ENCODE data around the gene PTPN6. TPM values are rescaled to one million over a fixed set of nuclear protein-coding genes. Genes with fewer than 3 reads are reported as not detected.
A peak's percentile ranks its signal among the peaks of the same experiment; 100 is the strongest.

Gene PTPN6
- total RNA-seq, 8 experiments from 2014 or later: 0.22 to 2.4 (median 0.88) TPM

- Histone ChIP-seq H3K4me1 (replicated peaks in 1 of 2) (peaks cover 46 to 52% of the 10 kb centered on the region in 2 donors), H3K27ac (peak within 1 kb of the TSS; percentile 94 to 95), H3K4me3 (peak within 1 kb of the TSS; percentile 66 to 98 (median 86))
- in situ Hi-C loops (cut with MboI; ENCODE audit: low pct_unique_long_range_greater_than_20kb in 2 of 9, low sequenced_read_pairs in 9 of 9, unreplicated experiment in 9 of 9): loop anchor here in 2 of 9 experiments (25.0 kb wide), 1 partner anchor 185 kb away; the partner anchor contains the start of gene C1RL (in 2 of the 2)
- peak; percentile 46 to 74 (median 60) for ATAC-seq (replicated peaks in 6 of 8)
- 0 to 8% methylated on average over 2 to 3 of the region's 66 CpGs; no CpG with 5 or more reads in 8 of the 10 experiments for WGBS, 10 experiments
Observed at GRCh38 chr12:6927379-6928021, 23.7 kb upstream of the PTPN6 start, which contains the start of gene ATN1. Gene ATN1, plus strand, starts transcription at chr12:6927959. Its CDS starts 6,043 bp downstream, at chr12:6934002.

GRCh38 chr12:6928022-6928702 lies 23.0 kb upstream of the PTPN6 start:
- peak in 6 of 8 experiments; percentile 2 to 20 (median 8) for ATAC-seq (replicated peaks in 6 of 8)
- peaks cover 40 to 48% of the 10 kb centered on the region in 2 donors for H3K4me1 ChIP-seq (replicated peaks in 1 of 2)
- peak overlapping the region; percentile 66 to 98 (median 86) for H3K4me3 ChIP-seq
- peak overlapping the region; percentile 94 to 95 for H3K27ac ChIP-seq
- in situ Hi-C loops (cut with MboI; ENCODE audit: low pct_unique_long_range_greater_than_20kb in 2 of 9, low sequenced_read_pairs in 9 of 9, unreplicated experiment in 9 of 9): loop anchor here in 2 of 9 experiments (25.0 kb wide), 1 partner anchor 184 kb away; the partner anchor contains the start of gene C1RL (in 2 of the 2)
- no CpG with 5 or more reads among the region's 79 CpGs for WGBS, 10 experiments

GRCh38 chr12:6928703-6929407 lies 22.3 kb upstream of the PTPN6 start:
- H3K27ac ChIP-seq: peak overlapping the region; percentile 94 to 95
- H3K4me1 ChIP-seq (replicated peaks in 1 of 2): peaks cover 35 to 46% of the 10 kb centered on the region in 2 donors

GRCh38 chr12:6929466-6930452 lies 21.4 kb upstream of the PTPN6 start:
- H3K27ac ChIP-seq: peak overlapping the region in 1 of 2 donors; percentile 95
- peaks cover 29 to 42% of the 10 kb centered on the region in 2 donors for H3K4me1 ChIP-seq (replicated peaks in 1 of 2)
- 38 to 89% (median 58%) methylated on average over 1 to 5 of the region's 7 CpGs for WGBS, 10 experiments
- in situ Hi-C loops (cut with MboI; ENCODE audit: low pct_unique_long_range_greater_than_20kb in 2 of 9, low sequenced_read_pairs in 9 of 9, unreplicated experiment in 9 of 9): loop anchor here in 2 of 9 experiments (25.0 kb wide), 1 partner anchor 183 kb away; the partner anchor contains the start of gene C1RL (in 2 of the 2)
- ATAC-seq (replicated peaks in 6 of 8): no peak
- peak overlapping the region; percentile 66 to 98 (median 86) for H3K4me3 ChIP-seq

More at GRCh38 chr12:6928703-6929407, 22.3 kb upstream of the PTPN6 start:
- H3K4me3 ChIP-seq: peak overlapping the region; percentile 66 to 98 (median 86)
- WGBS, 10 experiments: 0 to 6% (median 3%) methylated on average over 1 to 11 of the region's 19 CpGs; no CpG with 5 or more reads in 5 of the 10 experiments
- in situ Hi-C loops (cut with MboI; ENCODE audit: low pct_unique_long_range_greater_than_20kb in 2 of 9, low sequenced_read_pairs in 9 of 9, unreplicated experiment in 9 of 9): loop anchor here in 2 of 9 experiments (25.0 kb wide), 1 partner anchor 183 kb away; the partner anchor contains the start of gene C1RL (in 2 of the 2)
- no peak for ATAC-seq (replicated peaks in 6 of 8)

DNA sequence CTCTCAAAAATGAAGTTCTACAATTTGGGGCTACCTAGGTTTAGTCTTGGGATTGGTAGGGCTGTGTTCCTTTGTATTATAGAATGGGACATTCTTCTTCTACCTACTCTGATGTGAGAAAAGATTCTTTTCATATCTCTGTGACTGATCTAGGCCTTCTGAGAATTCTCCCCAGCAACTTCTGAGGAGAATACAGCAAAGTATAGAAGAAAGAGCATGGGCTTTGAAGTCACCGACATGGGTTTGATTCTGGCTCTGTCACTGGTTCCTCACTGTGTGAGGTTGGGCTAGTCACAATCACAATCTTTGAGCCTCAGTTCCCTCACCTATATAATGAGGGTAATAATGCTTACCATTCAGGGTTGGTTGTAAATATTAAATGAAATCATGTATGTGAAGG lies 18.4 kb upstream of the PTPN6 start:
- Histone ChIP-seq H3K4me1 (replicated peaks in 1 of 2) (peaks cover 13 to 22% of the 10 kb centered on the region in 2 donors), H3K27ac (no peak overlapping the region), H3K4me3 (no peak overlapping the region)
- WGBS, 10 experiments: 20 to 100% (median 100%) methylated on average over 1 of the region's 1 CpG; no CpG with 5 or more reads in 3 of the 10 experiments
- in situ Hi-C loops (cut with MboI; ENCODE audit: low pct_unique_long_range_greater_than_20kb in 2 of 9, low sequenced_read_pairs in 9 of 9, unreplicated experiment in 9 of 9): loop anchor here in 2 of 9 experiments (25.0 kb wide), 1 partner anchor 180 kb away; the partner anchor contains the start of gene C1RL (in 2 of the 2)
- no peak for ATAC-seq (replicated peaks in 6 of 8)

GRCh38 chr12:6934110-6934509 lies 17.0 kb upstream of the PTPN6 start:
- 40 to 100% (median 76%) methylated on average over 1 to 5 of the region's 8 CpGs; no CpG with 5 or more reads in 4 of the 10 experiments for WGBS, 10 experiments
- Histone ChIP-seq H3K4me3 (no peak overlapping the region), H3K27ac (no peak overlapping the region), H3K4me1 (replicated peaks in 1 of 2) (peaks cover 19 to 27% of the 10 kb centered on the region in 2 donors)
- no peak for ATAC-seq (replicated peaks in 6 of 8)
- in situ Hi-C loops (cut with MboI; ENCODE audit: low pct_unique_long_range_greater_than_20kb in 2 of 9, low sequenced_read_pairs in 9 of 9, unreplicated experiment in 9 of 9): loop anchor here in 2 of 9 experiments (25.0 kb wide), 1 partner anchor 178 kb away; the partner anchor contains the start of gene C1RL (in 2 of the 2)

DNA sequence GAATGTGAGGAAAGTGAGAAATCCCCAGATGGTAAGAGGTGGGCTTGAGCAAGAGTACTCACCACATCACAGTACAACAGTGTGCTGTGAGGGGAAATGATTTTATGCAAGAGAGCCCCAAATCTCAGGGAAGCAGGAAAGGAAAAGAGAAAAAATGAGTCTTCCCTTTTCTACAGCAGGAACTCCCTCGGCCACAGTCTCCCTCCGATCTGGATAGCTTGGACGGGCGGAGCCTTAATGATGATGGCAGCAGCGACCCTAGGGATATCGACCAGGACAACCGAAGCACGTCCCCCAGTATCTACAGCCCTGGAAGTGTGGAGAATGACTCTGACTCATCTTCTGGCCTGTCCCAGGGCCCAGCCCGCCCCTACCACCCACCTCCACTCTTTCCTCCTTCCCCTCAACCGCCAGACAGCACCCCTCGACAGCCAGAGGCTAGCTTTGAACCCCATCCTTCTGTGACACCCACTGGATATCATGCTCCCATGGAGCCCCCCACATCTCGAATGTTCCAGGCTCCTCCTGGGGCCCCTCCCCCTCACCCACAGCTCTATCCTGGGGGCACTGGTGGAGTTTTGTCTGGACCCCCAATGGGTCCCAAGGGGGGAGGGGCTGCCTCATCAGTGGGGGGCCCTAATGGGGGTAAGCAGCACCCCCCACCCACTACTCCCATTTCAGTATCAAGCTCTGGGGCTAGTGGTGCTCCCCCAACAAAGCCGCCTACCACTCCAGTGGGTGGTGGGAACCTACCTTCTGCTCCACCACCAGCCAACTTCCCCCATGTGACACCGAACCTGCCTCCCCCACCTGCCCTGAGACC lies 15.6 kb upstream of the PTPN6 start:
- H3K27ac ChIP-seq: no peak overlapping the region
- no peak overlapping the region for H3K4me3 ChIP-seq
- 50 to 93% (median 92%) methylated on average over 2 to 5 of the region's 14 CpGs; no CpG with 5 or more reads in 7 of the 10 experiments for WGBS, 10 experiments
- in situ Hi-C loops (cut with MboI; ENCODE audit: low pct_unique_long_range_greater_than_20kb in 2 of 9, low sequenced_read_pairs in 9 of 9, unreplicated experiment in 9 of 9): loop anchor here in 2 of 9 experiments (25.0 kb wide), 1 partner anchor 177 kb away; the partner anchor contains the start of gene C1RL (in 2 of the 2)
- H3K4me1 ChIP-seq (replicated peaks in 1 of 2): peaks cover 11 to 16% of the 10 kb centered on the region in 2 donors
- ATAC-seq (replicated peaks in 6 of 8): no peak

DNA sequence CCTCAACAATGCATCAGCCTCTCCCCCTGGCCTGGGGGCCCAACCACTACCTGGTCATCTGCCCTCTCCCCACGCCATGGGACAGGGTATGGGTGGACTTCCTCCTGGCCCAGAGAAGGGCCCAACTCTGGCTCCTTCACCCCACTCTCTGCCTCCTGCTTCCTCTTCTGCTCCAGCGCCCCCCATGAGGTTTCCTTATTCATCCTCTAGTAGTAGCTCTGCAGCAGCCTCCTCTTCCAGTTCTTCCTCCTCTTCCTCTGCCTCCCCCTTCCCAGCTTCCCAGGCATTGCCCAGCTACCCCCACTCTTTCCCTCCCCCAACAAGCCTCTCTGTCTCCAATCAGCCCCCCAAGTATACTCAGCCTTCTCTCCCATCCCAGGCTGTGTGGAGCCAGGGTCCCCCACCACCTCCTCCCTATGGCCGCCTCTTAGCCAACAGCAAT lies 14.9 kb upstream of the PTPN6 start:
- no peak for ATAC-seq (replicated peaks in 6 of 8)
- peaks cover 11 to 12% of the 10 kb centered on the region in 2 donors for H3K4me1 ChIP-seq (replicated peaks in 1 of 2)
- no peak overlapping the region for H3K27ac ChIP-seq
- H3K4me3 ChIP-seq: peak overlapping the region in 1 of 5 donors; percentile 60
- 100% methylated on average over 1 of the region's 3 CpGs; no CpG with 5 or more reads in 8 of the 10 experiments for WGBS, 10 experiments
- in situ Hi-C loops (cut with MboI; ENCODE audit: low pct_unique_long_range_greater_than_20kb in 2 of 9, low sequenced_read_pairs in 9 of 9, unreplicated experiment in 9 of 9): loop anchor here in 2 of 9 experiments (25.0 kb wide), 1 partner anchor 176 kb away; the partner anchor contains the start of gene C1RL (in 2 of the 2)

DNA sequence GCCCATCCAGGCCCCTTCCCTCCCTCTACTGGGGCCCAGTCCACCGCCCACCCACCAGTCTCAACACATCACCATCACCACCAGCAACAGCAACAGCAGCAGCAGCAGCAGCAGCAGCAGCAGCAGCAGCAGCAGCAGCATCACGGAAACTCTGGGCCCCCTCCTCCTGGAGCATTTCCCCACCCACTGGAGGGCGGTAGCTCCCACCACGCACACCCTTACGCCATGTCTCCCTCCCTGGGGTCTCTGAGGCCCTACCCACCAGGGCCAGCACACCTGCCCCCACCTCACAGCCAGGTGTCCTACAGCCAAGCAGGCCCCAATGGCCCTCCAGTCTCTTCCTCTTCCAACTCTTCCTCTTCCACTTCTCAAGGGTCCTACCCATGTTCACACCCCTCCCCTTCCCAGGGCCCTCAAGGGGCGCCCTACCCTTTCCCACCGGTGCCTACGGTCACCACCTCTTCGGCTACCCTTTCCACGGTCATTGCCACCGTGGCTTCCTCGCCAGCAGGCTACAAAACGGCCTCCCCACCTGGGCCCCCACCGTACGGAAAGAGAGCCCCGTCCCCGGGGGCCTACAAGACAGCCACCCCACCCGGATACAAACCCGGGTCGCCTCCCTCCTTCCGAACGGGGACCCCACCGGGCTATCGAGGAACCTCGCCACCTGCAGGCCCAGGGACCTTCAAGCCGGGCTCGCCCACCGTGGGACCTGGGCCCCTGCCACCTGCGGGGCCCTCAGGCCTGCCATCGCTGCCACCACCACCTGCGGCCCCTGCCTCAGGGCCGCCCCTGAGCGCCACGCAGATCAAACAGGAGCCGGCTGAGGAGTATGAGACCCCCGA lies 14.3 kb upstream of the PTPN6 start:
- H3K27ac ChIP-seq: peak overlapping the region; percentile 92 to 97
- WGBS, 10 experiments: 80 to 100% methylated on average over 1 of the region's 36 CpGs; no CpG with 5 or more reads in 8 of the 10 experiments
- peak in 2 of 8 experiments; percentile 1 for ATAC-seq (replicated peaks in 6 of 8)
- H3K4me1 ChIP-seq (replicated peaks in 1 of 2): peaks cover 11 to 12% of the 10 kb centered on the region in 2 donors
- H3K4me3 ChIP-seq: peak overlapping the region; percentile 39 to 65 (median 60)
- in situ Hi-C loops (cut with MboI; ENCODE audit: low pct_unique_long_range_greater_than_20kb in 2 of 9, low sequenced_read_pairs in 9 of 9, unreplicated experiment in 9 of 9): loop anchor here in 2 of 9 experiments (25.0 kb wide), 1 partner anchor 175 kb away; the partner anchor contains the start of gene C1RL (in 2 of the 2)
